HL-60 (cell line): Measurements from ENCODE around the gene SPRYD3.

Experiments
- GABPA ChIP-seq: IDR thresholded peaks from 2 replicates; pipeline ENCODE4 v1.6.1; 2012; ENCODE audit warnings: low read depth
- POLR2AphosphoS5 ChIP-seq: IDR thresholded peaks from 2 replicates; pipeline ENCODE4 v1.6.1; 2012; ENCODE audit warnings: low read depth
- TF ChIP-seq, protein P1 (sequence below): IDR thresholded peaks from one replicate; pipeline ENCODE4 v1.5.1; 2011; ENCODE audit warnings: low read length, control low read depth, inconsistent platforms; ENCODE audit not compliant: insufficient read depth

DNA sequence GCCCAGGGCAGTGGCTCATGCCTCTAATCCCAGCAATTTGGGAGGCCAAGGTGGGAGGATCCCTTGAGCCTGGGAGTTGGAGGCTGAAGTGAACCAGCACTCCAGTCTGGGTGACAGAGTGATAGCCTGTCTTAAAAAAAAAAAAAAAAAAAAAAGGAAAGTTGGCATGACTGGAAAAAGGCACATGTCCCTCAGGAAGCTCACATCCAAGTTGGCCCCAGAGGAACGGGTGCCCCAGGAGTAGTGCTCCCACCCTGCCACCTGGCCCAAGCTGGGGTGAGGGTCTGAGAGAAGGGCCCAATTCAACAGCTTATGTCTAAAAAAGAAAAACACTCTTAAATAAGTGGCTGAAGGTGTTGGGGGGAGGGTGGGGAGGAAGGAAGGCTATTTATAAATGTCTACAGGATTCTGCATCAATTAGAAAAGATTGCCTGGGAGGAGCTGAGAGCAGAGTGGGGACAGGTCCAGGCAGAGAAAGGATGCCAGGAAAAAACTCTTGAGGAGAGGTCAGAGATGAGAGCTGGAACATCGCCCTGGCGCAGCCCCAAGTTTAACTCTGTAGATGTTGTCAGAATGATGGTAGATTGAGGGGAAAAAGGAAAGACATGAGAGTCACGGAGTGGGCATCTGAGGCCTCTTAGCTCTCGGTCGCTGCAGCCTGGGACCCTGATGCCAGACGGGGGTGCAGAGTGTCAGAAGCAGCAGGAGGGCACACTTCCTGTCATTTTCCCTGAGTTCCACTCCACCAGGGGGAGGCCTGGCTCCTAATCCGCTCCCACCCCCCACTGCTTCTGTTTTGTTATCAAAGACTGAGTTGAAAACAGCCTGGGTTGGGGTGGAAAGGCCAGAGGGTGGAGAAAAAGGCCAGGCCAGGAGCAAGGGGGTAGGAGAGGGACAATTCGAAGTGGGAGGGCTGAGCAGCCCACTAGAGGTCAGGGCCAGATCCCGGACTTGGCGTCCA lies 7.3 kb downstream of the SPRYD3 start:
- no peak for TF ChIP-seq POLR2AphosphoS5
- TF ChIP-seq, protein P1, sequence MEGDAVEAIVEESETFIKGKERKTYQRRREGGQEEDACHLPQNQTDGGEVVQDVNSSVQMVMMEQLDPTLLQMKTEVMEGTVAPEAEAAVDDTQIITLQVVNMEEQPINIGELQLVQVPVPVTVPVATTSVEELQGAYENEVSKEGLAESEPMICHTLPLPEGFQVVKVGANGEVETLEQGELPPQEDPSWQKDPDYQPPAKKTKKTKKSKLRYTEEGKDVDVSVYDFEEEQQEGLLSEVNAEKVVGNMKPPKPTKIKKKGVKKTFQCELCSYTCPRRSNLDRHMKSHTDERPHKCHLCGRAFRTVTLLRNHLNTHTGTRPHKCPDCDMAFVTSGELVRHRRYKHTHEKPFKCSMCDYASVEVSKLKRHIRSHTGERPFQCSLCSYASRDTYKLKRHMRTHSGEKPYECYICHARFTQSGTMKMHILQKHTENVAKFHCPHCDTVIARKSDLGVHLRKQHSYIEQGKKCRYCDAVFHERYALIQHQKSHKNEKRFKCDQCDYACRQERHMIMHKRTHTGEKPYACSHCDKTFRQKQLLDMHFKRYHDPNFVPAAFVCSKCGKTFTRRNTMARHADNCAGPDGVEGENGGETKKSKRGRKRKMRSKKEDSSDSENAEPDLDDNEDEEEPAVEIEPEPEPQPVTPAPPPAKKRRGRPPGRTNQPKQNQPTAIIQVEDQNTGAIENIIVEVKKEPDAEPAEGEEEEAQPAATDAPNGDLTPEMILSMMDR, result no peak
- no peak for TF ChIP-seq GABPA
